ENCODE data around the gene DRC1. TPM values are rescaled to one million over a fixed set of nuclear protein-coding genes. Genes with fewer than 3 reads are reported as not detected.

Gene DRC1
- polyA plus RNA-seq, 1 donor from 2014 or later: 0.16 TPM

DNA sequence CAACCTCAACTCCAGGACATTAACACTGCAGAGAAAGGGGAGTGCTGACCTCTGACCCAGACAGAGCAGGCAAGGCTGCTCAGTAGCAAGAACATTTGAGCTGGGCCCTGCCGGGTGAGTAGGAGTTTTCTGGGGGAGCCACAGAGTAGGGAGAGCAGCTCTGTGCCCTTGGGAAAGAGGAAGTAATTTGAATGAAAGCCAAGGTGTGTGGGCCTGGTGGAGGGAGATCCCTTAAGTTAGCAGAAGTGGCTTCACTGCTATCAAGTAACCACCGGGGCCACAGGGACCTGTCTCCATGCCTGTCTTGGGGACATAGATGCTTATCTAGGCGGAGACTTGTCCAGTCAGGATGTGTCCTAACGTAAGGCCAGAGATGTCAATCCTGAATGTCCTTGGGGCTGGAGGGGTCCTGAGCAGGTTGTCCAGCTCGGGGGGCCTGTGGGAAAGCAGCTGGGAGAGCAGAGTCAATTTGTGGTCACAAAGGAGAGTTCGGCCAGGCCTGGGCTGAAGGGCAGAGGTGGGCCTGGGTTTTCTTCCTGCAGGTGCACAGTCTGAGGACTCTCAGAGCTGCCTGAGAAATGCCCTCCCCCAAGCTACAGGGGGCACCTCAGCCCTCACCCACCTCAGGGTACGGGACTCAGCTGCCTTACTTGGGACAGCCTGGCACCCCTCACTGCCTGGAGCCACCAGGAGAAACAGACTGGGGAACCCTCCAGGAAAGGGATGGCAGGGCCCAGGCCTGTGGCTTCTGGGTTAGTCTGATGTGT is 91.2 kb downstream of the DRC1 start:
- Histone ChIP-seq H3K9me3 (ENCODE audit: low read length) (no peaks in the 10 kb centered on the region), H3K9ac (ENCODE audit: low read length) (no peak overlapping the region), H3F3A (ENCODE audit: insufficient read depth, low read length, poor library complexity, severe bottlenecking) (no peaks in the 10 kb centered on the region), H3K36me3 (ENCODE audit: insufficient read depth, low read length) (no peaks in the 10 kb centered on the region), H3K4me3 (ENCODE audit: low read length) (no peak overlapping the region), H3K27ac (ENCODE audit: low read length) (no peak overlapping the region), H3K4me2 (ENCODE audit: low read length) (no peak overlapping the region), H3K27me3 (ENCODE audit: insufficient read depth, low read depth, low read length) (no peaks in the 10 kb centered on the region), H4K20me1 (ENCODE audit: insufficient read depth) (no peaks in the 10 kb centered on the region), H3K9me2 (ENCODE audit: insufficient read depth, low read length) (no peaks in the 10 kb centered on the region), H3K79me2 (replicated peaks; ENCODE audit: insufficient read depth, low read length) (no peaks in the 10 kb centered on the region), H2AFZ (ENCODE audit: low read depth, low read length) (no peak overlapping the region)
- TF ChIP-seq, protein P1, sequence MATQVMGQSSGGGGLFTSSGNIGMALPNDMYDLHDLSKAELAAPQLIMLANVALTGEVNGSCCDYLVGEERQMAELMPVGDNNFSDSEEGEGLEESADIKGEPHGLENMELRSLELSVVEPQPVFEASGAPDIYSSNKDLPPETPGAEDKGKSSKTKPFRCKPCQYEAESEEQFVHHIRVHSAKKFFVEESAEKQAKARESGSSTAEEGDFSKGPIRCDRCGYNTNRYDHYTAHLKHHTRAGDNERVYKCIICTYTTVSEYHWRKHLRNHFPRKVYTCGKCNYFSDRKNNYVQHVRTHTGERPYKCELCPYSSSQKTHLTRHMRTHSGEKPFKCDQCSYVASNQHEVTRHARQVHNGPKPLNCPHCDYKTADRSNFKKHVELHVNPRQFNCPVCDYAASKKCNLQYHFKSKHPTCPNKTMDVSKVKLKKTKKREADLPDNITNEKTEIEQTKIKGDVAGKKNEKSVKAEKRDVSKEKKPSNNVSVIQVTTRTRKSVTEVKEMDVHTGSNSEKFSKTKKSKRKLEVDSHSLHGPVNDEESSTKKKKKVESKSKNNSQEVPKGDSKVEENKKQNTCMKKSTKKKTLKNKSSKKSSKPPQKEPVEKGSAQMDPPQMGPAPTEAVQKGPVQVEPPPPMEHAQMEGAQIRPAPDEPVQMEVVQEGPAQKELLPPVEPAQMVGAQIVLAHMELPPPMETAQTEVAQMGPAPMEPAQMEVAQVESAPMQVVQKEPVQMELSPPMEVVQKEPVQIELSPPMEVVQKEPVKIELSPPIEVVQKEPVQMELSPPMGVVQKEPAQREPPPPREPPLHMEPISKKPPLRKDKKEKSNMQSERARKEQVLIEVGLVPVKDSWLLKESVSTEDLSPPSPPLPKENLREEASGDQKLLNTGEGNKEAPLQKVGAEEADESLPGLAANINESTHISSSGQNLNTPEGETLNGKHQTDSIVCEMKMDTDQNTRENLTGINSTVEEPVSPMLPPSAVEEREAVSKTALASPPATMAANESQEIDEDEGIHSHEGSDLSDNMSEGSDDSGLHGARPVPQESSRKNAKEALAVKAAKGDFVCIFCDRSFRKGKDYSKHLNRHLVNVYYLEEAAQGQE (IDR thresholded peaks at IDR 0.05; ENCODE audit: borderline replicate concordance): no peak
- TF ChIP-seq MXI1 (conservative IDR thresholded peaks at IDR 0.05; ENCODE audit: poor library complexity, severe bottlenecking) (no peak), EP300 (conservative IDR thresholded peaks at IDR 0.05; ENCODE audit: poor library complexity, severe bottlenecking) (no peak), POLR2AphosphoS5 (IDR thresholded peaks at IDR 0.05) (no peak), RAD21 (conservative IDR thresholded peaks at IDR 0.05) (no peak), TAF1 (IDR thresholded peaks at IDR 0.05; ENCODE audit: low read depth) (no peak), SMC3 (conservative IDR thresholded peaks at IDR 0.05; ENCODE audit: poor library complexity) (no peak), EZH2 (IDR thresholded peaks at IDR 0.05; ENCODE audit: borderline replicate concordance, insufficient read depth, low read length, poor library complexity, severe bottlenecking) (no peak)
- TF ChIP-seq, protein P2, sequence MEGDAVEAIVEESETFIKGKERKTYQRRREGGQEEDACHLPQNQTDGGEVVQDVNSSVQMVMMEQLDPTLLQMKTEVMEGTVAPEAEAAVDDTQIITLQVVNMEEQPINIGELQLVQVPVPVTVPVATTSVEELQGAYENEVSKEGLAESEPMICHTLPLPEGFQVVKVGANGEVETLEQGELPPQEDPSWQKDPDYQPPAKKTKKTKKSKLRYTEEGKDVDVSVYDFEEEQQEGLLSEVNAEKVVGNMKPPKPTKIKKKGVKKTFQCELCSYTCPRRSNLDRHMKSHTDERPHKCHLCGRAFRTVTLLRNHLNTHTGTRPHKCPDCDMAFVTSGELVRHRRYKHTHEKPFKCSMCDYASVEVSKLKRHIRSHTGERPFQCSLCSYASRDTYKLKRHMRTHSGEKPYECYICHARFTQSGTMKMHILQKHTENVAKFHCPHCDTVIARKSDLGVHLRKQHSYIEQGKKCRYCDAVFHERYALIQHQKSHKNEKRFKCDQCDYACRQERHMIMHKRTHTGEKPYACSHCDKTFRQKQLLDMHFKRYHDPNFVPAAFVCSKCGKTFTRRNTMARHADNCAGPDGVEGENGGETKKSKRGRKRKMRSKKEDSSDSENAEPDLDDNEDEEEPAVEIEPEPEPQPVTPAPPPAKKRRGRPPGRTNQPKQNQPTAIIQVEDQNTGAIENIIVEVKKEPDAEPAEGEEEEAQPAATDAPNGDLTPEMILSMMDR (IDR thresholded peaks at IDR 0.05; ENCODE audit: poor library complexity, severe bottlenecking): no peak

DNA sequence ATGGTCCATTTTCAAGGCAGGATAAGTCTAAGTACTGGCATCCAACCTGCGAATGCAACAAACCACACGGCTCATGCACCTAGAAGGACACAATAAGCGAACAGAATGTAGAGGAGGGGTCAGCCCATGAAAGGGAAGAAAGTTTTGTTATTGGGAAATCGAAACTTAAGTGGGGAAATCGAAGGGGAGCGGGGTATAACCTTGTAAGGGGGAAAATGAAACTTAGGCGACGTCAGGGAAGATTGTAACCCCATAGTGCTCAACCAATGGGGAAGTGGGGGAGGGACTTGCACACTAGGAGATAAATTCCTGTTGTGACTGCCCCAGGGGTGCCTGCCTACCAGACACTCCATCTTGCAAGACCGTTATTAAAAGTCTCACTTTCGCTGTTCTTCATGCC is 91.8 kb downstream of the DRC1 start:
- Histone ChIP-seq H3K9ac (ENCODE audit: low read length) (no peak overlapping the region), H3K27ac (ENCODE audit: low read length) (no peak overlapping the region), H3K4me2 (ENCODE audit: low read length) (no peak overlapping the region), H2AFZ (ENCODE audit: low read depth, low read length) (no peak overlapping the region), H3F3A (ENCODE audit: insufficient read depth, low read length, poor library complexity, severe bottlenecking) (no peaks in the 10 kb centered on the region), H3K36me3 (ENCODE audit: insufficient read depth, low read length) (no peaks in the 10 kb centered on the region), H3K9me2 (ENCODE audit: insufficient read depth, low read length) (no peaks in the 10 kb centered on the region), H3K4me3 (ENCODE audit: low read length) (no peak overlapping the region), H3K27me3 (ENCODE audit: insufficient read depth, low read depth, low read length) (no peaks in the 10 kb centered on the region), H4K20me1 (ENCODE audit: insufficient read depth) (no peaks in the 10 kb centered on the region), H3K9me3 (ENCODE audit: low read length) (no peaks in the 10 kb centered on the region), H3K79me2 (replicated peaks; ENCODE audit: insufficient read depth, low read length) (no peaks in the 10 kb centered on the region)
- TF ChIP-seq RAD21 (conservative IDR thresholded peaks at IDR 0.05) (no peak), EP300 (conservative IDR thresholded peaks at IDR 0.05; ENCODE audit: poor library complexity, severe bottlenecking) (no peak), TAF1 (IDR thresholded peaks at IDR 0.05; ENCODE audit: low read depth) (no peak), EZH2 (IDR thresholded peaks at IDR 0.05; ENCODE audit: borderline replicate concordance, insufficient read depth, low read length, poor library complexity, severe bottlenecking) (no peak), POLR2AphosphoS5 (IDR thresholded peaks at IDR 0.05) (no peak), MXI1 (conservative IDR thresholded peaks at IDR 0.05; ENCODE audit: poor library complexity, severe bottlenecking) (no peak), SMC3 (conservative IDR thresholded peaks at IDR 0.05; ENCODE audit: poor library complexity) (no peak)
- TF ChIP-seq, protein P2 (IDR thresholded peaks at IDR 0.05; ENCODE audit: poor library complexity, severe bottlenecking): no peak
- TF ChIP-seq, protein P1 (IDR thresholded peaks at IDR 0.05; ENCODE audit: borderline replicate concordance): no peak

All from neural cell (in vitro differentiated cells).